ENCODE measurements around the gene HSF2BP.

DNA sequence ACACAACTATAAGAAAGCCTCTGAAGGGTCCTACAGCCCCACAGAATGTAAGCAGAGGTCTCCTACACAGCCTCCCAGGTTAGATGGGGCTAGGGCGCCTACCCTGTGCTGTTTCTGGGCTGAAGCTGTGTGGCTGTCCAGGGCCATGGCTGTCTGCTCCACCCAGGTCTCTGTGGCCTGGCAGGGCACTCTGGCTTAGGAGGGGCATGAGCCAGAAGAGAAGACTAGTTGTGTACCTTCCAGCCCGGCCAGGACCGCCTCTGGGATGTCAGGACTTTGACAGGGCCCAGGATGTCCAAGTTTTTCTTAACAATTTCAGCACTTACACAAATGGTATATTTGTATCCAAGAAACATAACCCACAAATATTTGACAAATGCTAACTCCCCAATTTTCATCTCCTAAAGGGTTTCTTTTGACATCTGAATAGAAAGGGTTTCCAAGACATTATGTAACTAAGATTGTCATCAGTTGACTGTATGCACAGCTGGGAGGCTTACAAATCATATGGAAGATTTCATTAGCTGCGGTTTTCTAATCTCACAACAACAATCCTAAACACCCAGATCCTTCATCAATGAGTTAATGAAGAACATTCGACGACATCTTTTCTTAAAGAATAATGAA is 80.5 kb downstream of the HSF2BP start:
- no peak for TF ChIP-seq EP300 (conservative IDR thresholded peaks at IDR 0.05; ENCODE audit: poor library complexity, severe bottlenecking)
- TF ChIP-seq, protein P1, sequence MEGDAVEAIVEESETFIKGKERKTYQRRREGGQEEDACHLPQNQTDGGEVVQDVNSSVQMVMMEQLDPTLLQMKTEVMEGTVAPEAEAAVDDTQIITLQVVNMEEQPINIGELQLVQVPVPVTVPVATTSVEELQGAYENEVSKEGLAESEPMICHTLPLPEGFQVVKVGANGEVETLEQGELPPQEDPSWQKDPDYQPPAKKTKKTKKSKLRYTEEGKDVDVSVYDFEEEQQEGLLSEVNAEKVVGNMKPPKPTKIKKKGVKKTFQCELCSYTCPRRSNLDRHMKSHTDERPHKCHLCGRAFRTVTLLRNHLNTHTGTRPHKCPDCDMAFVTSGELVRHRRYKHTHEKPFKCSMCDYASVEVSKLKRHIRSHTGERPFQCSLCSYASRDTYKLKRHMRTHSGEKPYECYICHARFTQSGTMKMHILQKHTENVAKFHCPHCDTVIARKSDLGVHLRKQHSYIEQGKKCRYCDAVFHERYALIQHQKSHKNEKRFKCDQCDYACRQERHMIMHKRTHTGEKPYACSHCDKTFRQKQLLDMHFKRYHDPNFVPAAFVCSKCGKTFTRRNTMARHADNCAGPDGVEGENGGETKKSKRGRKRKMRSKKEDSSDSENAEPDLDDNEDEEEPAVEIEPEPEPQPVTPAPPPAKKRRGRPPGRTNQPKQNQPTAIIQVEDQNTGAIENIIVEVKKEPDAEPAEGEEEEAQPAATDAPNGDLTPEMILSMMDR (IDR thresholded peaks at IDR 0.05; ENCODE audit: poor library complexity, severe bottlenecking) = no peak
- TF ChIP-seq POLR2AphosphoS5 (IDR thresholded peaks at IDR 0.05) = no peak
- no peak for TF ChIP-seq TAF1 (IDR thresholded peaks at IDR 0.05; ENCODE audit: low read depth)
- no peak for TF ChIP-seq MXI1 (conservative IDR thresholded peaks at IDR 0.05; ENCODE audit: poor library complexity, severe bottlenecking)
